ENCODE data around the gene POLE3. TPM values are rescaled to one million over a fixed set of nuclear protein-coding genes. Genes with fewer than 3 reads are reported as not detected.
A peak's percentile ranks its signal among the peaks of the same experiment; 100 is the strongest.
"Not testable (repeated sequence)": the region's sequence is repeated elsewhere in the genome, so short reads cannot be mapped to it uniquely, and the experiment has no call there.

The POLE3 gene
- total and polyA plus RNA-seq, 7 donors, result 24.9 to 49.2 (median 38.7) TPM

DNA sequence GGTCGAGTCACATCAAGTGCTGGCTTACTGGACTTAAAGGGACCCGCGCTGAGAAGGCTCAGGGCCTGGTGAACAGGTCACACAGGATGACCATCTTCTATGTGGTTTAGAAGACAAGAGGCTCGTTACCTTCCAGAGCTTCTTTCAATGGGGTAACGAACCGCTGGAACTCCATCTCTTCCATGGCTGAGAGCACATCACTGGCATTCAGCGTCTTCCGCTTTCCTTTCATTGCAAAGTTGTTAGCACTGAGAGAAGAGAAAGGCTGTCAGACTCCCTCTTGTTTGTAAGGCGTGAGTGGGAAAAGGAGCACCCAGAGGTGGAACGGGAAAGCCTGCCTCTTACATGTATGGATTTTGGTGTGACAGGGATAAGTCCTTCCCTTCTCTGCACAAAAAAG lies 994 bp downstream of the POLE3 start:
- WGBS, 2 donors, result 17 to 37% methylated on average over 10 of the region's 10 CpGs
- peaks cover 0 to 24% (median 20%) of the 10 kb centered on the region in 4 donors for H3K4me1 ChIP-seq
- DNase-seq, result no peak

DNA sequence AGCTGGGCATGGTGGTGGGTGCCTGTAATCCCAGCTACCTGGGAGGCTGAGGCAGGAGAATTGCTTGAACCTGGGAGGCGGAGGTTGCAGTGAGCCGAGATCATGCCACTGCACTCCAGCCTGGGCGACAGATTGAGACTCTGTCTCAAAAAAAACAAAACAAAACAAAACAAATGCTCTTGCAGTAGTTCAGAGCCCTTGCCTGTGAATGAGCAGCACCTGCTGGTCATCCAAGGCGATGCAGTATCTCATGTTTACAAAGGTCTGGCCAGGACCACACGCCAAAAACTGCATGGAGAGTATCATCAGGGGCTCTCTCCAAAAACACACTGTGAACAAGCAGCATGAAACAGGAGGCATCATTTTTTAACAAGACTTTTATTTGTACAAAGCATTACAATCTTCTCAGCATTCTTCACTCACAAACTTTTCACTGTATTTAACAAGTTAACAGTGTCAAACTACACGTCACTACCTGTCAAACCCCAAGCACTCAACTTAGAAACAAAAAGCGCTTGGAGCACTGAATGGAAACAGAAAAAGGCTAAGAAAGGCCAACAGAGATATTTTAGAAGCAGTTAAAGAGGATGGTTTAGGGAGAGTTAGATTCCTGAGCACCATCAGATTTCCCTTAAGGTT lies 3.5 kb downstream of the POLE3 start:
- WGBS, 2 donors, result 23 to 35% methylated on average over 7 of the region's 7 CpGs

More for the DNA sequence above, 994 bp downstream of the POLE3 start:
- H3K9me3 ChIP-seq, result no peaks in the 10 kb centered on the region
- peak overlapping the region; percentile 93 to 98 (median 94) for H3K27ac ChIP-seq
- TF ChIP-seq, protein P1, sequence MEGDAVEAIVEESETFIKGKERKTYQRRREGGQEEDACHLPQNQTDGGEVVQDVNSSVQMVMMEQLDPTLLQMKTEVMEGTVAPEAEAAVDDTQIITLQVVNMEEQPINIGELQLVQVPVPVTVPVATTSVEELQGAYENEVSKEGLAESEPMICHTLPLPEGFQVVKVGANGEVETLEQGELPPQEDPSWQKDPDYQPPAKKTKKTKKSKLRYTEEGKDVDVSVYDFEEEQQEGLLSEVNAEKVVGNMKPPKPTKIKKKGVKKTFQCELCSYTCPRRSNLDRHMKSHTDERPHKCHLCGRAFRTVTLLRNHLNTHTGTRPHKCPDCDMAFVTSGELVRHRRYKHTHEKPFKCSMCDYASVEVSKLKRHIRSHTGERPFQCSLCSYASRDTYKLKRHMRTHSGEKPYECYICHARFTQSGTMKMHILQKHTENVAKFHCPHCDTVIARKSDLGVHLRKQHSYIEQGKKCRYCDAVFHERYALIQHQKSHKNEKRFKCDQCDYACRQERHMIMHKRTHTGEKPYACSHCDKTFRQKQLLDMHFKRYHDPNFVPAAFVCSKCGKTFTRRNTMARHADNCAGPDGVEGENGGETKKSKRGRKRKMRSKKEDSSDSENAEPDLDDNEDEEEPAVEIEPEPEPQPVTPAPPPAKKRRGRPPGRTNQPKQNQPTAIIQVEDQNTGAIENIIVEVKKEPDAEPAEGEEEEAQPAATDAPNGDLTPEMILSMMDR (IDR thresholded peaks at IDR 0.05), result no peak
- TF ChIP-seq POLR2AphosphoS5 (IDR thresholded peaks at IDR 0.05), result no peak
- no peak for TF ChIP-seq EP300 (IDR thresholded peaks at IDR 0.05)
- no peak for TF ChIP-seq POLR2A (IDR thresholded peaks at IDR 0.05)
- peaks cover 0 to 20% (median 8%) of the 10 kb centered on the region in 4 donors for H3K36me3 ChIP-seq
- H3K4me3 ChIP-seq, result peak overlapping the region; percentile 57 to 84 (median 72)
- no peaks in the 10 kb centered on the region for H3K27me3 ChIP-seq
- intact Hi-C loops (cut with DNase I), result no loop called here

DNA sequence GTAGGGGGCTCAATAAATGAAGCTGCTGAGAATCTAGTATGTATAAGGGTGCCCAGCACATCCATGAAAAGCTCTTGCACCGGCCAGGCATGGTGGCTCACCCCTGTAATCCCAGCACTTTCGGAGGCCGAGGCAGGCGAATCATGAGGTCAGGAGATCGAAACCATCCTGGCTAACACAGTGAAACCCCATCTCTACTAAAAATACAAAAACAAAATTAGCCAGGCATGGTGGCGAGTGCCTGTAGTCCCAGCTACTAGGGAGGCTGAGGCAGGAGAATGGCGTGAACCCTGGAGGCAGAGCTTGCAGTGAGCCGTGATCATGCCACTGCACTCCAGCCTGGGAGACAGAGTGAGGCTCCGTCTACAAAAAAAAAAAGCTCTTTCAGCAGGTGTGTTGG lies 4.1 kb downstream of the POLE3 start:
- WGBS, 2 donors, result 71 to 86% methylated on average over 9 of the region's 9 CpGs
- intact Hi-C loops (cut with DNase I), result not testable (repeated sequence)
- H3K27ac ChIP-seq, result peak overlapping the region in 2 of 4 donors; percentile 33 to 47

More for the DNA sequence above, 3.5 kb downstream of the POLE3 start:
- H3K9me3 ChIP-seq; H3K27me3 ChIP-seq; H3K4me3 ChIP-seq; intact Hi-C loops (cut with DNase I): not testable (repeated sequence)
- peak; percentile 83 for DNase-seq
- TF ChIP-seq, protein P1 (IDR thresholded peaks at IDR 0.05), result peak; percentile 60 to 81 (median 70)
- peaks cover 0 to 20% (median 8%) of the 10 kb centered on the region in 4 donors for H3K36me3 ChIP-seq
- H3K4me1 ChIP-seq, result peaks cover 0 to 24% (median 20%) of the 10 kb centered on the region in 4 donors
- H3K27ac ChIP-seq, result peak overlapping the region in 2 of 4 donors; percentile 33 to 47

DNA sequence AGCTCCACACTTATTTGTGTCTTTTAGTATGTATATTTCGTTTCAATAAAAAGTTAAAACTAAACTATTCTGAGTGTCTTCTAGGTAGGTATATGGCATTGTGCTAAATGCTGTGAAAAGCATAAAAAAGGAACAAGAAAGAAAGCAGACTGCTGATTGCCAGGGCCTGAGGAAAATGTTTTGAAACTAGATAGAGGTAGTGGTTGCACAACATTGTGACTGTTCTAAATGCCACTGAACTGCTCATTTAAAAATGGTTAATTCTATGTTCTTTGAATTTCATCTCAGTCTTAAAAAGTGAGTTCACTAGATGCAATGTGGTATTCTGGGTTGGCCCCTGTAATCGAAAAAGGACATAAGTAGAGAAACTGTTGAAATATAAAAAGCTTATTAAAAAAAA lies 6.8 kb downstream of the POLE3 start:
- H3K4me3 ChIP-seq, result no peak overlapping the region
- H3K36me3 ChIP-seq, result peaks cover 0 to 16% (median 6%) of the 10 kb centered on the region in 4 donors
- H3K27ac ChIP-seq, result no peak overlapping the region
- DNase-seq, result no peak
- no peaks in the 10 kb centered on the region for H3K9me3 ChIP-seq
- WGBS, 2 donors, result 67 to 89% methylated on average over 2 of the region's 2 CpGs
- H3K4me1 ChIP-seq, result peaks cover 0 to 27% (median 24%) of the 10 kb centered on the region in 4 donors
- no peak for TF ChIP-seq POLR2AphosphoS5 (IDR thresholded peaks at IDR 0.05)
- no peak for TF ChIP-seq EP300 (IDR thresholded peaks at IDR 0.05)
- TF ChIP-seq, protein P1 (IDR thresholded peaks at IDR 0.05), result no peak
- H3K27me3 ChIP-seq, result no peaks in the 10 kb centered on the region
- intact Hi-C loops (cut with DNase I), result loop anchor here (5.0 kb wide), 1 partner anchor 254 kb away; no protein-coding TSS in a partner anchor

More for the DNA sequence above, 4.1 kb downstream of the POLE3 start:
- Histone ChIP-seq H3K36me3 (peaks cover 0 to 20% (median 8%) of the 10 kb centered on the region in 4 donors), H3K4me1 (peaks cover 0 to 28% (median 22%) of the 10 kb centered on the region in 4 donors)
- H3K4me3 ChIP-seq, H3K27me3 ChIP-seq, DNase-seq, H3K9me3 ChIP-seq: not testable (repeated sequence)

DNA sequence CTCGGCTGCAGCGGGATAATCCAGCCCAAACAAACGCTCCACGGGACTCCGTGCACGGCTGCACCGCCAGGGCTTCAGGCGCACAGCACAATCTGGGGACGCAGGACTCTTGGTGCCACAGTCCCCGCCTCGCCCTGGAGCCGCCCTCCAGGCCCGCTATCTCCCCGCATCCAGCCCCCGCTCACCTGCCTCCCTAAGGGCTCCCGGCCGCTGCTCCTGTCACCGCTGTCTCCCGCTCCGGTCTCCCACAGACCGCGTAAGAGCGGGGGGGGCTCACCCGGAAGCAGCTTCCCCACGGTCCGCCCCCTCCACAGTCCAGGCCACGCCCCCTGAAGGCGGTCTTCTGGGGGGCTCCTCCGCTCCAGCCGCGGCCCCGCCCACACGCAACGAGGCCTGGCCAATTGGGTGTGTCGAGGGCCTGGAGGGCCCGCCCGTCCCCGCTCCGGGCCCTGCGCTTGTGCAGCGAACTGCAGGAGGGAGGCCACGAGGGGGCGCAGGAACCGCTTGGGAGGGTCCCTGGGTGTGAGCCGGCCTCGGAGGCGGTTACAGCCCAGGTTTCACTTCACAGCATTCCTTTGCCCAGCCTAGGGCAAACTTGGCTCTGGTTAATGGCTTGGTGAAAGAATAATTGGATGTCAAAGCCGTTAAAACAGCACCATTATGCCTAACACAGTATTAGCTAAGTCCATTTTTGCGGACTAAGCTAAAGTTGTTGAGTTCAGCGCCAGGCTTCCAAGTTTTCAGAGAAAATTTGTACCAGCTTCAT lies 9.3 kb downstream of the POLE3 start, which contains the start of gene ALAD:
Gene ALAD, minus strand, starts transcription at position 258 of the 766 bp plus-strand sequence. CDS start 7,725 bp downstream, outside the sequence.
- no peaks in the 10 kb centered on the region for H3K9me3 ChIP-seq
- H3K27me3 ChIP-seq, result no peaks in the 10 kb centered on the region
- no peaks in the 10 kb centered on the region for H3K36me3 ChIP-seq
- intact Hi-C loops (cut with DNase I), result loop anchor here (1.0 to 5.0 kb wide), 5 partner anchors 24 to 256 kb away; partner anchors contain the start of genes BSPRY and WDR31
- peak within 1 kb of the TSS; percentile 54 to 91 (median 72) for H3K4me3 ChIP-seq
- peak; percentile 99 for DNase-seq
- TF ChIP-seq POLR2A (IDR thresholded peaks at IDR 0.05), result peak; percentile 20 to 39
- TF ChIP-seq EP300 (IDR thresholded peaks at IDR 0.05), result peak in 1 of 4 donors; percentile 4
- peak; percentile 54 to 78 (median 70) for TF ChIP-seq POLR2AphosphoS5 (IDR thresholded peaks at IDR 0.05)
- TF ChIP-seq, protein P1 (IDR thresholded peaks at IDR 0.05), result peak; percentile 84 to 94 (median 90)
- WGBS, 2 donors, result 1 to 2% methylated on average over 50 of the region's 50 CpGs
- peaks cover 0 to 21% (median 15%) of the 10 kb centered on the region in 4 donors for H3K4me1 ChIP-seq
- H3K27ac ChIP-seq, result peak within 1 kb of the TSS; percentile 71 to 81 (median 76)

Data from sigmoid colon (tissue), 7 donors.